Effector memory CD4-positive, alpha-beta T cell (primary cell): ENCODE measurements around the gene CRTAP.
"Not testable (repeated sequence)": the region's sequence is repeated elsewhere in the genome, so short reads cannot be mapped to it uniquely, and the experiment has no call there.

Source experiments
- DNase-seq, 3 donors: peaks; one replicate each; pipeline ENCODE4 v3.0.0-alpha.2; 2020
- H3K27ac ChIP-seq: 2 replicates; pipeline ENCODE4 v1.7.0; 2013; ENCODE audit warnings: mild to moderate bottlenecking, low read length, moderate library complexity; ENCODE audit not compliant: insufficient read depth, poor library complexity, severe bottlenecking
- H3K27me3 ChIP-seq: replicated peaks from 2 replicates; pipeline ENCODE4 v1.7.0; 2013; ENCODE audit warnings: mild to moderate bottlenecking, low read length; ENCODE audit not compliant: insufficient read depth, control insufficient read depth, poor library complexity, severe bottlenecking
- H3K36me3 ChIP-seq: 2 replicates; pipeline ENCODE4 v1.7.0; 2013; ENCODE audit warnings: mild to moderate bottlenecking, low read length, moderate library complexity; ENCODE audit not compliant: control insufficient read depth, insufficient read depth
- H3K4me1 ChIP-seq: 2 replicates; pipeline ENCODE4 v1.7.0; 2013; ENCODE audit warnings: low read length, mild to moderate bottlenecking; ENCODE audit not compliant: control insufficient read depth, insufficient read depth, poor library complexity, severe bottlenecking
- H3K4me3 ChIP-seq: 2 replicates; pipeline ENCODE4 v1.7.0; 2013; ENCODE audit warnings: low read length, low read depth, mild to moderate bottlenecking; ENCODE audit not compliant: insufficient read depth, poor library complexity, severe bottlenecking
- H3K9me3 ChIP-seq: 2 replicates; pipeline ENCODE4 v1.7.0; 2013; ENCODE audit warnings: mild to moderate bottlenecking, low read length, moderate library complexity; ENCODE audit not compliant: control insufficient read depth

The CRTAP gene

GRCh38 chr3:33079813-33080212, 34.0 kb upstream of the CRTAP start:
- not testable (repeated sequence) for H3K4me1 ChIP-seq, H3K4me3 ChIP-seq, DNase-seq, H3K9me3 ChIP-seq, H3K27ac ChIP-seq, H3K27me3 ChIP-seq, H3K36me3 ChIP-seq

DNA sequence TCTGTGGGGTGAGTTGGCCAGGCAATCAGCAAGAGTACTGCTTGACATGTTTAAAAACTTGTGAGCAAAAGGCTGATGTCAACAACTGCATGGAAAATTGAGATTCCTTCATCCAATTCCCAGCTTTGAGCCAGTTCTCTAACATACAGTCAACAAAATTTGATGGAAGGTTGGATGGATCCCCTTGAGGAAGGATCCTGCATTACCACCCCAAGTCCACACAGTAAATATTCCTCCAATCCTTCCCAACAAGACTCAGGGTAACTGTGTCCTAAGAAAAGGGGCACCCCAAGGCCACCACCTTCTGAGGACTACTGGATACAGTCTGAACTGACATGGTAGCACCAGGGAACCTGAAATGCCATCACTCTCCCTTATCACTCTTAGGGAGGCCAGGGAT, 32.0 kb upstream of the CRTAP start:
- Histone ChIP-seq H3K4me1 (no peaks in the 10 kb centered on the region), H3K36me3 (no peaks in the 10 kb centered on the region), H3K9me3 (no peaks in the 10 kb centered on the region), H3K27ac (no peak overlapping the region), H3K4me3 (no peak overlapping the region), H3K27me3 (no peaks in the 10 kb centered on the region)
- DNase-seq, result no peak

DNA sequence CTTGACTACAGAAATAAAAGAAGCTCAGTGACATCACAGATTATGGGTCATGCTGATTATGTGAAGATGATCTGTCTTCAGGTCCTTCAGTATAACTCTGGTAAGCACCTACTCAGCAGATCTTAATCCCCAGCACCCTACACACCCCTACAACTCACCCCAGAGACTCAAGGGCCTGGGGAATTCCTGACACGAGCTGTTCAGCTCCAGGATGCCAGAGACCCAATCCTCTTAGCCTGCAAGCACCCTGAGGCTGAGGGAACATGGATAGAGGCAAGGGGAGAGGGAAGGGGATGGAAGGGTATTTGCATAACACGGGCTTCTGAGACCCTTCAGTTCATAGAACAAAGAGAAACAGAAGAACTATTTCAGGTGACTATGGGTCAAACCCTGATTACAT, 29.9 kb upstream of the CRTAP start:
- no peaks in the 10 kb centered on the region for H3K36me3 ChIP-seq
- no peak for DNase-seq
- H3K27me3 ChIP-seq, result no peaks in the 10 kb centered on the region
- H3K27ac ChIP-seq, result no peak overlapping the region
- no peaks in the 10 kb centered on the region for H3K4me1 ChIP-seq
- H3K4me3 ChIP-seq, result no peak overlapping the region
- H3K9me3 ChIP-seq, result no peaks in the 10 kb centered on the region

DNA sequence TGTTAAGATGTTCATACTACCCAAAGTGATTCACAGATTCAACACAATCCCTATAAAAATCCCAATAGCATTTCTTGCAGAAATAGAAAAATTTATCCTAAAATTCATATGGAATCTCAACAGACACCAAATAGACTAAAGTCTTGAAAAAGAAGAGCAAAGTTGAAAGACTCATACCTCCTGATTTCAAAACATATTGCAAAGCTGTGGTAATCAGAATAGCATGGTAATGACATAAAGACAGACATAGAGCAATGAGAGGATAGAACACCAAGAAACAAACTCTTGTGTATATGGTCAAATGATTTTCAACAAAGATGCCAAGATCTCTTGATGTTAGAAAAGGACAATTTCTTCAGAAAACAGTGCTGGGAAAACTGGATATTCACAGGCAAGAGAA, 25.1 kb upstream of the CRTAP start:
- Histone ChIP-seq H3K4me1 (peaks cover 15% of the 10 kb centered on the region), H3K4me3 (no peak overlapping the region), H3K9me3 (no peaks in the 10 kb centered on the region)

GRCh38 chr3:33089515-33089914, 24.3 kb upstream of the CRTAP start:
- H3K4me3 ChIP-seq, result no peak overlapping the region
- H3K36me3 ChIP-seq, result peaks cover 11% of the 10 kb centered on the region
- H3K27me3 ChIP-seq, result no peaks in the 10 kb centered on the region
- H3K27ac ChIP-seq, result no peak overlapping the region
- no peak for DNase-seq
- peaks cover 15% of the 10 kb centered on the region for H3K4me1 ChIP-seq
- H3K9me3 ChIP-seq, result no peaks in the 10 kb centered on the region

More for the DNA sequence above, 25.1 kb upstream of the CRTAP start:
- DNase-seq, result no peak
- H3K36me3 ChIP-seq, result peaks cover 10% of the 10 kb centered on the region
- no peak overlapping the region for H3K27ac ChIP-seq
- H3K27me3 ChIP-seq, result no peaks in the 10 kb centered on the region

DNA sequence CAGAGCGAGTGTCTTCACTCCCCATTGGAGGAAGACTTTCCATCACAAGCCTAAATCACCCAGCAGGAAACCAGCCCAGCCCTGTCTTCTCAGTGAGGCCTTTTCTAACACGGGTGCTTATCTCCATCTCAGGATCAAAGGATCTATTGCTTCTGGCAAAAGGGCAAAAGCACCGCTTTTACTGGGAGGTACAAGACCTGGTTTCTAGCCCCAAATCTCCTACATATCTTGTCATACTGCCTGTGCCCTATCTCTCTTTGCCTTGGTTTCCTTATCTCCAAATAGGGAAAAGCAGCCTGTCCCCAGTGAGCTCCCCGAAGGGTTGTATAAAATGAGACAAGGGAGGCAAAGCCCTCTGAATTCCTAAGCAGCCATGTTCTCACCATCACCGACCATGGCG, 22.1 kb upstream of the CRTAP start:
- no peaks in the 10 kb centered on the region for H3K27me3 ChIP-seq
- H3K36me3 ChIP-seq, result peaks cover 11% of the 10 kb centered on the region
- peaks cover 20% of the 10 kb centered on the region for H3K4me1 ChIP-seq
- H3K27ac ChIP-seq, result no peak overlapping the region
- H3K9me3 ChIP-seq, result no peaks in the 10 kb centered on the region
- no peak overlapping the region for H3K4me3 ChIP-seq
- DNase-seq, result no peak

DNA sequence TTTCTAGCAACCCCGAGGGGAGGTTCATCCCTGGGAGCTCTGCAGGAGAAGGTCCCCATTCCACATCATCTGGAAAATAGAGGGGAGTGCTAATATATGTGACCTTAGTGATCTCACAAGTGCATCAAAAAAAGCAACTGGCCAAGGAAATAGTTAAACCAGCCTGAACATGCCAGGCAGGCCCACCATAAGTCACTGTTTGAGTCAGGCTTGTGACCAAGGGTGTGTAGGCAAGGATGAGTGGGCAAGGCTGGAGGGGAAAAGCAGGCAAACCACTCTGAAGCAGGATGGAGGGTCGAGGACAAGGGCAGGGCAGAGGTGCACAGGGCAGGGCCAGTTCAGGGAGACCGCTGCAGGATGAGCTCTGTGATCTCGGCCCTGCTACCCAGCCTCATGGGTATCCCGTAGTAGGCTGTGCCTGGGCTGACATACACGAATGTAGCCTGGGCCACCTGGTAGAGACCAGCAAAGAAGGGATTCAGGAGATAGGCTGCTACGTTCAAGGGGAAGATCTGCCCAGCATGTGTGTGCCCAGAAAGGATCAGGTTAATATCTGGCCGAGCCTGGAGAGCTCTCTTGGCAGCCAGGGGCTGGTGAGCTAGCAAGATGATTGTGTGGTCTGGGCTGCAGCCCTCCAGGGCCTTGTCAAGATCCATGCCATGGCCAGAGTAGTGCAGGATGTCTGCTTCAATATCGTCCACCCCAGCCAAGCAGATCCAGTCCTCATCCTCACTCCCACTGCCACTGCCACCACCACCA, 21.1 kb upstream of the CRTAP start:
- Histone ChIP-seq H3K27me3 (no peaks in the 10 kb centered on the region), H3K27ac (peak overlapping the region; percentile 37), H3K36me3 (peaks cover 11% of the 10 kb centered on the region), H3K9me3 (no peaks in the 10 kb centered on the region), H3K4me1 (peaks cover 24% of the 10 kb centered on the region), H3K4me3 (no peak overlapping the region)
- no peak for DNase-seq

DNA sequence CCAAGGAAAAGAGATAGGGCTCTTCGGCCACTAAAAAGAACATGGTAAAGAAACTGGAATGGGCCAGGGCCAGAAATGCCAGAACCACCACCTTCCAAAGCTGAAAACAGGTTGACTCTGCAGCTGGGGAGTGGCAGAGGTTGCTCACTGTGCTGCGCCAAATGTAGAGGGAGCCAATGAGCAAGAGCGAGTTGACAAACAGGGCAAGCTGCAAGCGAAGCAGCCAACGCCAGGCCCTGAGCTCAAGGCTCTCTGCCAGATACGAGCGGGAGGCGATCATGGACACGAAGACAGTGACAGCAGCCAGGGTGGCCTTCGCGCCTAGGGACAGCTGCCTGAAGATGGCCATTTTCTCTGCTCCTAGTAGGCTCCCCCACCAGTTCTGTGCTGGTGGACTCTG, 20.0 kb upstream of the CRTAP start:
- Histone ChIP-seq H3K4me3 (no peak overlapping the region), H3K27me3 (no peaks in the 10 kb centered on the region), H3K4me1 (peaks cover 24% of the 10 kb centered on the region), H3K36me3 (peaks cover 11% of the 10 kb centered on the region), H3K9me3 (no peaks in the 10 kb centered on the region), H3K27ac (no peak overlapping the region)
- no peak for DNase-seq

DNA sequence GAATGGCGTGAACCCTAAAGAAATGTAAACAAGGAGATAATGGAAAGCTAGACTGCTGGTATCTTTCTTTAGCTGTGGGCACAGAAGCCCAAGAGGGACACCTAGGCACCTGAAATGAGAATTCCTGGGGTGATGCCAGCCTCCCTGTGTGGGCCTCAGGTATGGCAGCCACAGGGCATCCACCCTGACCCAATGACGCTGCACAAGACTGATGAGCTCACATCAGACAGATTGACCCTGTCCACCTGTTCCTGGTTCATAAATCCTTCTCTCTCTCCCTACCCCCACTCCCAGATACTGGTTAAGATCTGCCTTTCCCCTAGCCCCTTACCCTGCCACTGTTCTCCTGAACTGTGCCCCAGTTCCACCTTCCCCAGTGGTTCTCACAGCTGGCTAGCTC, 18.4 kb upstream of the CRTAP start:
- Histone ChIP-seq H3K9me3 (no peaks in the 10 kb centered on the region), H3K36me3 (peaks cover 11% of the 10 kb centered on the region), H3K27me3 (no peaks in the 10 kb centered on the region), H3K4me3 (peak overlapping the region; percentile 95), H3K27ac (peak overlapping the region; percentile 75), H3K4me1 (peaks cover 24% of the 10 kb centered on the region)
- DNase-seq, result no peak

- peak in 2 of 3 donors; percentile 27 to 29 for DNase-seq
- Histone ChIP-seq H3K27me3 (no peaks in the 10 kb centered on the region), H3K36me3 (peaks cover 11% of the 10 kb centered on the region), H3K27ac (peak overlapping the region; percentile 75), H3K4me3 (peak overlapping the region; percentile 95), H3K4me1 (peaks cover 21% of the 10 kb centered on the region), H3K9me3 (no peaks in the 10 kb centered on the region)
Observed at GRCh38 chr3:33096093-33096868, 17.5 kb upstream of the CRTAP start.
